ENCODE measurements around the gene CSRP2. TPM values are rescaled to one million over a fixed set of nuclear protein-coding genes. Genes with fewer than 3 reads are reported as not detected.

Gene CSRP2
- total and polyA plus RNA-seq, 12 donors, result 0.61 to 19.5 (median 6.0) TPM

GRCh38 chr12:76811976-76812375 lies 66.8 kb downstream of the CSRP2 start:
- intact Hi-C loops (cut with DNase I), result no loop called here

GRCh38 chr12:76810671-76811419 lies 68.0 kb downstream of the CSRP2 start:
- Histone ChIP-seq H3K4me1 (replicated peaks in 1 of 2) (no peaks in the 10 kb centered on the region), H3K27ac (no peak overlapping the region), H3K36me3 (replicated peaks in 1 of 2) (peaks cover 0 to 35% of the 10 kb centered on the region in 2 donors), H3K9me3 (replicated peaks in 1 of 3) (no peaks in the 10 kb centered on the region), H3K27me3 (no peaks in the 10 kb centered on the region), H3K4me3 (no peak overlapping the region)
- intact Hi-C loops (cut with DNase I), result no loop called here
- TF ChIP-seq POLR2A (IDR thresholded peaks at IDR 0.05), result no peak
- no peak for TF ChIP-seq CTCF (IDR thresholded peaks at IDR 0.05)
- no peak for DNase-seq
- 66 to 71% (median 69%) methylated on average over 6 of the region's 6 CpGs for WGBS, 4 donors

More at GRCh38 chr12:76811976-76812375, 66.8 kb downstream of the CSRP2 start:
- Histone ChIP-seq H3K27me3 (no peaks in the 10 kb centered on the region), H3K4me3 (no peak overlapping the region), H3K27ac (no peak overlapping the region), H3K4me1 (replicated peaks in 1 of 2) (no peaks in the 10 kb centered on the region), H3K9me3 (replicated peaks in 1 of 3) (no peaks in the 10 kb centered on the region), H3K36me3 (replicated peaks in 1 of 2) (peaks cover 0 to 30% of the 10 kb centered on the region in 2 donors)
- WGBS, 4 donors, result 69 to 94% (median 85%) methylated on average over 1 of the region's 1 CpG
- no peak for DNase-seq
- TF ChIP-seq POLR2A (IDR thresholded peaks at IDR 0.05) (no peak), CTCF (IDR thresholded peaks at IDR 0.05) (no peak)

Other genes starting within 250 kb of the CSRP2 start
- 100 to 1,000 TPM in 2 of 9 donors, 10 to 100 TPM in 7; 22.3 to 102 (median 35.4) TPM for gene ZDHHC17, start 114.9 kb downstream of the CSRP2 start, total RNA-seq
- 10 to 100 TPM; 17.7 to 25.7 (median 24.1) TPM for gene ZDHHC17, start 114.9 kb downstream of the CSRP2 start, polyA plus RNA-seq
- gene E2F7, start 186.6 kb upstream of the CSRP2 start, total RNA-seq, result 1 to 10 TPM in 1 of 9 donors, under 1 TPM in 6, not detected in 2; 0.11 to 2.7 (median 0.31) TPM
- under 1 TPM in 2 of 3 donors, not detected in 1; 0.07 to 0.20 TPM for gene E2F7, start 186.6 kb upstream of the CSRP2 start, polyA plus RNA-seq